ENCODE data around the gene PTP4A2.

PTP4A2 gene

GRCh38 chr1:31857863-31858262 lies 80.3 kb downstream of the PTP4A2 start:
- no peak for DNase-seq

Measured in activated CD8-positive, alpha-beta memory T cell treated with anti-CD3 and anti-CD28 coated beads, Interleukin-2, amount 50 U/mL, for 4 hours (primary cell).